T-helper 2 cell treated with Interferon-gamma antibody and Interleukin-4, amounts not matched to agents 5 μg/mL and 100 μg/mL, for 36 hours (primary cell): ENCODE results near the gene RASL11B.

Source experiments
- DNase-seq: peaks from one replicate; pipeline ENCODE4 v3.0.0; 2021; ENCODE audit warnings: low spot score
- H3K27ac Mint-ChIP-seq: one replicate; pipeline ENCODE4 v1.8.0; 2021; ENCODE audit warnings: mild to moderate bottlenecking, mixed read lengths
- H3K27me3 Mint-ChIP-seq: one replicate; pipeline ENCODE4 v1.8.0; 2021; ENCODE audit warnings: low read depth, mixed read lengths
- H3K36me3 Mint-ChIP-seq: one replicate; pipeline ENCODE4 v1.8.0; 2021; ENCODE audit warnings: low read depth, mixed read lengths
- H3K4me1 Mint-ChIP-seq: one replicate; pipeline ENCODE4 v1.8.0; 2021; ENCODE audit warnings: low read depth, mixed read lengths
- H3K4me3 Mint-ChIP-seq: one replicate; pipeline ENCODE4 v1.8.0; 2022; ENCODE audit warnings: mild to moderate bottlenecking, moderate library complexity, mixed read lengths
- H3K9me3 Mint-ChIP-seq: one replicate; pipeline ENCODE4 v1.8.0; 2021; ENCODE audit warnings: mixed read lengths

Gene RASL11B

DNA sequence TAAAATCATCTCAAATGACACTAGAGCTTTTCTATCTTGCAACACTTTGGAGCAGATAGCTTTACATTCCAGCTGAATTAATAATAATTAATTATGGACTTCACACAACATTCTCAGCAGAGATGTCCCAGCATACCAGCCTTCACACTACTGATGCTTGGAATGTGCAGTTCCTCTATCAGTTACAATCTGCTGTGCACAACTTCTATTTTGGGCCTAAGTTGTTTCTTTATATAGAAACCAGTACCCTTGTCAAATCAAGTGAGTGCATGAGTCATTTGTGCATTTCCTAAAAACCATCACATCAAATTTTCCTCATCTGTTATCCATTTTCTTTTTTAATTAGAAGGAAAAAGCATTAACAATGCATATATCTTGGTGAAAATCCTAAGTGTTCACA is 8.8 kb upstream of the RASL11B start:
- peaks cover 4% of the 10 kb centered on the region for H3K4me1 Mint-ChIP-seq
- no peak overlapping the region for H3K4me3 Mint-ChIP-seq
- H3K27ac Mint-ChIP-seq: no peak overlapping the region
- peaks cover 5% of the 10 kb centered on the region for H3K9me3 Mint-ChIP-seq
- DNase-seq: no peak
- H3K36me3 Mint-ChIP-seq: no peaks in the 10 kb centered on the region
- no peaks in the 10 kb centered on the region for H3K27me3 Mint-ChIP-seq

DNA sequence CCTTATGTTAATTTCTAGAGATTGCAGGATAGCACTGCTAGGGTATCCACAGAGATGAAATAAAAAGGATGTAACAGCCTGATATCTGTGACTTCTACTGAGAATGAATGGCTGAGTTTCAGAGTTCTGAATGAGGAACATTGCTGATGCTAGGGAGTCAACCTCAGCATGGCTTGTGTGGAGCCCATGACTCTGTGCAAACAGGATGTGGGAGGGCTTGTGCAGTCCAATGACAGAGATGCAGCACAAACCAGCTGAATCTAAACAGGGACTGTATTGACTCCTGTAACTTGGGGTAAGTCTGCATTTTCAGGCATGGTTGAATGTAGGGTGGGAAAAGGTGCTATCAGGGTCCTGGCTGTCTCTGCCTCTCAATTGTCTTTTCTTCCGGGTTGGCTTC is 5.3 kb upstream of the RASL11B start:
- no peak for DNase-seq
- H3K36me3 Mint-ChIP-seq: no peaks in the 10 kb centered on the region
- H3K27ac Mint-ChIP-seq: no peak overlapping the region
- peaks cover 5% of the 10 kb centered on the region for H3K9me3 Mint-ChIP-seq
- no peak overlapping the region for H3K4me3 Mint-ChIP-seq
- H3K27me3 Mint-ChIP-seq: peaks cover 24% of the 10 kb centered on the region
- peaks cover 9% of the 10 kb centered on the region for H3K4me1 Mint-ChIP-seq

DNA sequence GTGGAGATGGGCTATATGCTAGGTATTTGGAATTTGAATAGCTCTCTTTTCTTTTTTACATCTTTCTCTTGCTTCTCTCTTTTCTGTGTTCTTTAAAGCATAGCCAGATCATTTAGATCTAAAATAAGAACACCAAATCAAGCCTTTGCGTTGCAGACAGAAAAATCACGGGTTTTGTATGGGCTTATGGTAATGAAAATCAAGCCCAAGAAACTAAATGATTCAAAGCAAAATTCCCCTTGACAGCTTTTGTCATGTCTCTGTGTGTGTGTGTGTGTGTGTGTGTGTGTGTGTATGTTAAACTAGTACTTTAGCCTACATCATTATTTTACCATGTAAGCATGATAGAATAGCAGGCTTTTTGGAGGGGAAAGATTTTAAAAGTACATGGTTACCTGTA is 1.8 kb upstream of the RASL11B start:
- Mint-ChIP-seq H3K36me3 (no peaks in the 10 kb centered on the region), H3K27me3 (peaks cover 33% of the 10 kb centered on the region), H3K4me3 (no peak overlapping the region), H3K9me3 (peaks cover 5% of the 10 kb centered on the region), H3K4me1 (peaks cover 9% of the 10 kb centered on the region), H3K27ac (no peak overlapping the region)
- DNase-seq: no peak

DNA sequence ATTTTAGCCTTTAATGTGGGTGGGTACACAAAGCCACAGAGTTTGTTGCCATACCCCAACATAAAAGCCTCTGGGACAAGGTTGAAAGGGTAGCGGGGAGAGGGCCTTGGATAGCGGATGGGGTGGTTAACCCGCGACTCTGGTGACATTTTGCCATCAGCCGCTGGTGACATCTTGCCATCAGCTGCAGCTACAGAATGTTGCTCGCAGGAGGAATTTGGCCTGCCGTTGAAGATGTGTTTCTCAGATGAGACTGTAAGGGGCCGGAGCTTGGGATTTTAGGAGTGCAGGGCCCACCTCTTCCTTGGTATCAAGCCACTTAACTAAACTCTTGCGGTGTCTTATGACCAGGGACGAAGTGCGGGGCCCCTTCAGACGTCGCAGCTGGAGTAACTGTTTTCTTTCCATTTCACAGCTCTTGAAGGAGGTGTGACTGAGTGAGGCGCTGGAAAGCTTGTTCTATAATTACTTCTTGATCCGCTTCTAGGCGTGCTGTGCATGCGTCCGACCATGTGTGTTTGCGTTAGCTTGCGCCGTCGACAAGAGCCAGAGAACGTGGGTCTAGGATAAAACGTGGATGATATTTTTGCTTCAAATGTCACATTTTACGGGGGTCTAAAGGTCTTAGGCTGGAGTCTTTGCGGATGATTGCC is 820 bp upstream of the RASL11B start:
- Mint-ChIP-seq H3K4me3 (peak overlapping the region; percentile 75), H3K27me3 (peaks cover 33% of the 10 kb centered on the region), H3K27ac (no peak overlapping the region)

DNA sequence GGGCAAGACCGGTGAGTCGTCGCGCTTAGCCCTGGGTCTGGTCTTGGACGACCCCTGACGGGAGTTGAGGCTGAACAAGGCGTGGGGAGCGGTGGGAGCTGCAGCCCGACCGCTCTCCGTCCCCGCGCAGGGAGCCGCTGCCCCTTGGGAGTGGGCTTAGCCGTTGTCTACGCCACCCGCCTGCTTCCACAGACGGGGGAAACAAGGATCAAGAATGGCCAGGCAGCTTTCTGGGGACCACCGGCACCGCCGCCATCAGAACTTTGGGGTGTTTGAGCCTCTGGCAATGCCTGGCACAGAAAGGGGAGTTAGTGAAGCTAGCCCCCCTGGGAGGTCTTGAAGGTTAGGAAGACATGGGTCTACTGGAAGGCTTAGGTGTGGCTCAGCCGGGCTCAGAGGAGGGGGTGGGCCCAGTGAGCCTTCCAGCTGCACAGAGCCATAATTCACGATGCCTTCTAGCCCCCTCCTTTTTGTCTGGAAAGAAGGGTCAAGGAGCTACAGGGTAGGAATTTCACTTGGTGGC is 583 bp downstream of the RASL11B start:
- H3K4me3 Mint-ChIP-seq: peak overlapping the region; percentile 78

More for the DNA sequence above, 820 bp upstream of the RASL11B start:
- H3K4me1 Mint-ChIP-seq: peaks cover 9% of the 10 kb centered on the region
- peaks cover 5% of the 10 kb centered on the region for H3K9me3 Mint-ChIP-seq
- no peak for DNase-seq
- H3K36me3 Mint-ChIP-seq: no peaks in the 10 kb centered on the region

DNA sequence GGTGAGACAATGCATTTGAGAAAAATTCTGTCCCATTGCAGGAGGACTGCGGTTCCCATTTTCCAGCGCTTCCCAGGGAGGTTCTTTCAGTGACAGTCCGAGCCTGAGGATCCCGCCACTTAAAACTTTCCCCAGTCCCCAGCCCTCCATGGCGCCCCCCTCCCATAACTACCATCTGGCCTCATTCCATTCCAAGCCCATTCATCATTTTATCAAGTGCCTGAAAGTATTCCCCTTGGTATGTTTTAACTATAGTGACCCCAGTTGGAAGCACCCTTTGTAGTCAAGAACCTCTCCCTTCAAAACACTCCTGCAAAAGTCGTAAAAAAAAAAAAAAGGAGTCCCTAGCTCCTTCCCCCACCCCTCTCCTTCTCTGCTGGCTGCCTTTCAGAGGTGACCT is 1.2 kb downstream of the RASL11B start:
- Mint-ChIP-seq H3K36me3 (no peaks in the 10 kb centered on the region), H3K9me3 (no peaks in the 10 kb centered on the region), H3K27ac (no peak overlapping the region), H3K4me3 (peak overlapping the region; percentile 40), H3K27me3 (peaks cover 33% of the 10 kb centered on the region), H3K4me1 (peaks cover 5% of the 10 kb centered on the region)
- DNase-seq: no peak

More for the DNA sequence above, 583 bp downstream of the RASL11B start:
- Mint-ChIP-seq H3K9me3 (peaks cover 5% of the 10 kb centered on the region), H3K27me3 (peaks cover 33% of the 10 kb centered on the region), H3K4me1 (peaks cover 5% of the 10 kb centered on the region), H3K27ac (no peak overlapping the region), H3K36me3 (no peaks in the 10 kb centered on the region)
- no peak for DNase-seq

DNA sequence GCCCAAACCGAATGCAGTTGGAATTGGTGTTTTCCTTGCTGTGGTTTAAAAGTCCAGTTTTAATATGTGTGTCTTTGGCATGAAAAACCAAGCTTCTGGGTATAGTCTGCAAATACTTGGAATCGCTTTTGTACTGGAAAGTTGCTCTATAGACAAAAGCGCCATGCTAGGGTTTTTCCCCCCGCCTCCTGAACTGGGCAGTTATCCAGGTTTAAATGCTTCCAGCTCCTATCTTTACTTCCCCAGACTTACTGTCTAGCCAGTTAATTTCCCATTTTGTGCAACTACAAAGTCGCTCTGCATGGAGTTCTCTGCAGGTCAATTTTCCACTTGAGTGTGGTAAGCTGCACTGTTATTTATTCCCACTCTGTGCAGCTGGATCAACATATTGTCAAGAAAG is 2.7 kb downstream of the RASL11B start:
- Mint-ChIP-seq H3K36me3 (no peaks in the 10 kb centered on the region), H3K4me1 (peaks cover 5% of the 10 kb centered on the region), H3K27me3 (peaks cover 27% of the 10 kb centered on the region), H3K4me3 (no peak overlapping the region), H3K9me3 (no peaks in the 10 kb centered on the region), H3K27ac (no peak overlapping the region)
- no peak for DNase-seq

DNA sequence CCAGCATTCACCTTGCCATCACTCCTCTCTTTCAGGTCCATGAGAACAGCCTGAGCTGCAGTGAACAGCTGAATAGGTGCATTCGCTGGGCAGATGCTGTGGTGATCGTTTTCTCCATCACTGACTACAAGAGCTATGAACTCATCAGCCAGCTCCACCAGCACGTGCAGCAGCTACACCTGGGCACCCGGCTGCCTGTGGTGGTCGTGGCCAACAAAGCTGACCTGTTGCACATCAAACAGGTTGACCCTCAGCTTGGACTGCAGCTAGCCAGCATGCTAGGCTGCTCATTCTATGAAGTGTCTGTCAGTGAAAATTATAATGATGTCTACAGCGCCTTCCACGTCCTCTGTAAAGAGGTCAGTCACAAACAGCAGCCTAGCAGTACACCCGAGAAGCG is 3.2 kb downstream of the RASL11B start:
- DNase-seq: no peak
- Mint-ChIP-seq H3K27me3 (peaks cover 24% of the 10 kb centered on the region), H3K36me3 (no peaks in the 10 kb centered on the region), H3K27ac (no peak overlapping the region), H3K4me1 (peaks cover 5% of the 10 kb centered on the region), H3K4me3 (no peak overlapping the region), H3K9me3 (no peaks in the 10 kb centered on the region)

DNA sequence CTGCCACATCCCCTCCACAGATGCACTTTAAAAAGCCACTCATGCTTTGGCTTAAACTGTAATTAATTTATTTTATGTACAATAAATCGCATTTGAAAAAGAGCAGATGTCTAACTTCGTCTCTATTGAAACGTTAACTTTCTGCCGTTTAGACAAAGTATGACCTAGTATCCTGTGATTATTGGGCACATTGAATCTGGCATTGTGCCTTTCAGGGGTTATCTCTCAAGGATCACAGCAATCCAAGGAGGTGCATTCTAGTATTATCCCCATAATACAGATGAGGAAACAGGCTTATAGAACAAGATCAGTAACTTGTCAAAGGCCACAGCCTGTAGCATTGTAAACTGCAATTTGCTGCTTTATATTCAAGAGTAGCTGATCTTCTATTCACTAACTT is 4.6 kb downstream of the RASL11B start:
- Mint-ChIP-seq H3K27me3 (peaks cover 10% of the 10 kb centered on the region), H3K4me3 (no peak overlapping the region), H3K9me3 (no peaks in the 10 kb centered on the region), H3K4me1 (peaks cover under 1% of the 10 kb centered on the region), H3K36me3 (no peaks in the 10 kb centered on the region), H3K27ac (no peak overlapping the region)
- DNase-seq: no peak

DNA sequence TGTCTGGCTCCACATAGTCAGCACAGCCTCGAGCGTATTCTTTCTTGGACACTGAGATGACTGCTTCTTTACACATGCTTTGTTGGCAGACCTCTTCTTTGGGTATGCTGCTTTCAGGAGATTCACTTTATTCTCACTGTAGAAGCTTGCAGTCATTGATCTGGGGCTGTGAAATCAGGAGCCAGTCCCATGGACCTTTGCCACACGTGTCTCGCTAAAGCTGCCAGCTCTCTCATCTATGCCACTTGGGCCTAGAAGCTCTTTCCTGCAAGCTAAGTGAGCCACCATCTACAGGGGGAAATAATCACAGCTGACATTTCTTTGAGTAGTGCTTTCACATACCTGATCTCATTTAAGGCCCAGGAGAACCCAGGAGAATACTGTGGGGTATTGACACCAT is 5.0 kb downstream of the RASL11B start:
- Mint-ChIP-seq H3K36me3 (no peaks in the 10 kb centered on the region), H3K4me3 (no peak overlapping the region), H3K27ac (no peak overlapping the region)

DNA sequence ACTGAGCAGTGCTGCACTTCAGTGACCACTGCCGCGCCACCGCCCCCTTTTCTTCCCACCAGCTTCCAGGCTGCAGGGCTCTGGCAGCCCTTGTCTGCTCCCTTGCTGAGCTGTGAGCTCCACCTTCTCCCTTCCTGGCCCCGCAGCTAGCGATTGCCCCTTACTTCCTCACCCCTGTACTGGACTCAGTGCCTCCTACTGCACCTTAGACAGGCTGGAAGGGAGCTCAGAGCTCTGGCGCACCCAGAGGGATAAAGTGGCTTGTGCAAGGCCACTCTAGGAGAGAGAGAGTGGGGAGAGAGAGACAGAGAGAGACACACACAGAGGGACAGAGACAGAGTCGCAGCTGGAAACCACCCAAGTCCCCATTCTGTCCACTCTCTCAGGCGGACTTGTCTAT is 6.0 kb downstream of the RASL11B start:
- DNase-seq: no peak
- Mint-ChIP-seq H3K4me3 (no peak overlapping the region), H3K9me3 (no peaks in the 10 kb centered on the region), H3K27ac (no peak overlapping the region), H3K4me1 (no peaks in the 10 kb centered on the region), H3K36me3 (no peaks in the 10 kb centered on the region), H3K27me3 (peaks cover 6% of the 10 kb centered on the region)

More for the DNA sequence above, 5.0 kb downstream of the RASL11B start:
- Mint-ChIP-seq H3K27me3 (peaks cover 9% of the 10 kb centered on the region), H3K4me1 (no peaks in the 10 kb centered on the region), H3K9me3 (no peaks in the 10 kb centered on the region)
- no peak for DNase-seq

DNA sequence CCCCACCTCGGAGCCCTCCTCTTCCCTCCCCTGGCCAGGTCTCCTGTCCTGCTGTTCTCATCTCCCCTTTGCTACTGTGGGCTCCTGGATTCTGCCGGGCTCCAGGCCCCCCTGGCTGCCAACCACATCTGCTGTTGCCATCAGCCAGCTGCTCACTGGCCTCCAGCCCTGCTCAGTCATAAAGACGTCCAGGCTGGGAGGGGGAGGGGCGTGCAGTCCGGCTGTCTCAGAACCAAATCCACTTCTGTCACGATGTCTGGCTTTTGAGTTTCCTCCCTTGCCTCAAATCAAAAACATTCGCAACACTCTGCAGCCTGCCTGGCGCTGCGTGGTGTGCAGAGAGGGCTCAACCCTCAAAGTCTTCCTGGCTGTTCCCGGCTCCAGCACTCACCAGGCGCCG is 7.1 kb downstream of the RASL11B start:
- Mint-ChIP-seq H3K4me3 (no peak overlapping the region), H3K27ac (no peak overlapping the region), H3K36me3 (peaks cover 2% of the 10 kb centered on the region), H3K27me3 (no peaks in the 10 kb centered on the region), H3K4me1 (no peaks in the 10 kb centered on the region), H3K9me3 (no peaks in the 10 kb centered on the region)
- no peak for DNase-seq

DNA sequence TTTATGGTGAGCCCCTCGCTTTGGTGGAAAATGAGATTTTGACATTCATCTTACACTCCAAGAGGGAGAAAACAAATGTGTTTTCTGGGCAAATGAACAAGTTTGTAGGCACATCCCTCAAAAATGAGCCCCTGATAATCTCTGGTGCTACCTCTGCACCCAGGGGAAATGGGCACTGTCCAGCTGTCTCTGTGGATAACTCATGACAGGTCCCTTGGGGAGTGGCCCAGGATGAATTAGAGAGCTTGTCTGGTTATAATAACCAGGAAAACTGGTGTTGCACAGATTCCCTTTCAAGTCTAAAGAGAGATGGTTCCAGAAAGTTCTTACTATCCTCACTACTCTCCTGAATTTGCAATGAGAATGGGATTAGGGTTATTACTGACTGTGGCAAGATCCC is 7.5 kb downstream of the RASL11B start:
- Mint-ChIP-seq H3K9me3 (no peaks in the 10 kb centered on the region), H3K4me1 (no peaks in the 10 kb centered on the region), H3K36me3 (peaks cover 2% of the 10 kb centered on the region), H3K27me3 (no peaks in the 10 kb centered on the region), H3K27ac (no peak overlapping the region), H3K4me3 (no peak overlapping the region)
- DNase-seq: no peak

DNA sequence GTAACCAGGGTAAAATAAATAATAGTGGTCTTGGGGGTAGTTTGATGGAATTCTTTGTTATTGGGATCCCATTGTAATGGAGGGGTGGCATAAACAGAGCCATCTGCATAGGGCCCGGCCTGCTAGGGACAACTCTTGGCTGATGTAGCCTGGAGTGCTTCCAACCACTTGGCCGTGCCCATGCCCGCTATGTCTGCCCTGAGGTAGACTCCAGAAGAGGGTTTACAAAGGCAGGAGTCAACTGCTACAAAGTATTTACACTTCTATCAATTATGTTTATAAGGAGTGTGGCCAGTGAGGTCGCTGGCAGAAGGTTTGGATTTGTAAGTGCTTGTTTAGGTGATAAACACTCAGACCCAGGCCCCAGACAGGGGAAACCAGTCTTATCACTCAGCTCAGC is 8.1 kb downstream of the RASL11B start:
- no peak overlapping the region for H3K4me3 Mint-ChIP-seq
- H3K36me3 Mint-ChIP-seq: peaks cover 2% of the 10 kb centered on the region
- H3K4me1 Mint-ChIP-seq: no peaks in the 10 kb centered on the region
- H3K27ac Mint-ChIP-seq: no peak overlapping the region
- DNase-seq: no peak
- H3K27me3 Mint-ChIP-seq: no peaks in the 10 kb centered on the region
- H3K9me3 Mint-ChIP-seq: no peaks in the 10 kb centered on the region

DNA sequence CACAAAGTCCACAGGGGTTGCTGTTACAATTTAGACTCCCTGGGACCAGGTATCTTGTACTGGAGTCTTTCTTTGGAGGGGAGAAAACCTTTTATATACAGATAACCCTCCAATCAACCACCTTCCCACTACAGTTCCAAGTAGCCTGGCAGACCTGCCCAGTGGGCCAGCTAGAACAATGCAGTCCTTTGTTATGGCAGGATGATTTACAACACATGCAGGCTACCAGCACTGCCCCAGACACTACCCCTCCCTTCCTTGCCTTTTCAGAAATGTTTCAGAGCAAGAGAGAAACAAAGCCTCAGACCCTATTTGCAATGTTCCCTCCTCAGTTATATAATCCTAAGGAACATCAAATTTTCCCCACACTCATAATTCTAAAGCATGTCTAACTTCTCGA is 11.1 kb downstream of the RASL11B start:
- Mint-ChIP-seq H3K36me3 (peaks cover 2% of the 10 kb centered on the region), H3K9me3 (no peaks in the 10 kb centered on the region), H3K27me3 (no peaks in the 10 kb centered on the region), H3K4me3 (no peak overlapping the region), H3K4me1 (peaks cover 5% of the 10 kb centered on the region), H3K27ac (no peak overlapping the region)
- DNase-seq: no peak
